A549 (cell line): ENCODE data around the gene ANKRD6. TPM values are rescaled to one million over a fixed set of nuclear protein-coding genes. Genes with fewer than 3 reads are reported as not detected.

Experiments used
- ATAC-seq, 2 experiments: fragments of 200-7000 bp in 1 of 2; fragments of >200 bp in 1 of 2; cut with Nextera tagmentation in 1 of 2; cut with Tn5 transposase in 1 of 2; 3 replicates each; pipeline versions ENCODE4 v1.8.0 to v1.9.1; 2018 to 2020; ENCODE audit warnings: mild to moderate bottlenecking in 1 of 2, moderate library complexity in 1 of 2
- CTCF ChIA-PET: fragments of 300-600 bp; sonication (Branson Sonifier 250); formaldehyde crosslinking; extraction: SDS; loops from one replicate; lab custom pipeline; 2021; ENCODE audit warnings: antibody characterized with exemption, inconsistent platforms; lab: Yijun Ruan, JAX
- POLR2A ChIA-PET: fragments of 350-600 bp; formaldehyde crosslinking; extraction: SDS; loops from one replicate; lab custom pipeline; 2021; ENCODE audit warnings: antibody characterized with exemption, inconsistent platforms; lab: Yijun Ruan, JAX
- DNase-seq, 2 experiments: peaks; one replicate each; pipeline versions ENCODE4 v3.0.0 to v3.0.0-alpha.2; 2011 to 2016; ENCODE audit warnings: low read depth in 1 of 2, low spot score in 1 of 2
- FAIRE-seq: peaks from 2 replicates; lab custom pipeline; 2011; peaks lifted over from hg19 to GRCh38; lab: Jason Lieb, UNC
- H3K27ac ChIP-seq, 2 experiments: fragments of >200 bp; sonication (Bioruptor Twin); formaldehyde crosslinking; 3 replicates each; pipeline ENCODE4 v1.5.1; 2016 to 2017
- H3K4me1 ChIP-seq: fragments of >200 bp; sonication (Bioruptor Twin); formaldehyde crosslinking; 3 replicates; pipeline ENCODE4 v1.6.1; 2016
- H3K4me2 ChIP-seq: fragments of >200 bp; sonication (Bioruptor Twin); formaldehyde crosslinking; 3 replicates; pipeline ENCODE4 v1.6.1; 2016
- H3K4me3 ChIP-seq: fragments of >200 bp; sonication (Bioruptor Twin); formaldehyde crosslinking; 3 replicates; pipeline ENCODE4 v1.5.1; 2016
- H3K9me3 ChIP-seq: fragments of >200 bp; sonication (Bioruptor Twin); formaldehyde crosslinking; 3 replicates; pipeline ENCODE4 v1.6.1; 2016
- CBX8 ChIP-seq: fragments of 200-600 bp; sonication (generic); IDR thresholded peaks from 2 replicates; pipeline ENCODE4 v1.6.1; 2016
- CEBPB ChIP-seq, 2 experiments: fragments of >200 bp in 1 of 2; sonication (Bioruptor Twin) in 1 of 2; formaldehyde crosslinking in 1 of 2; IDR thresholded peaks; 2 replicates each; pipeline ENCODE4 v1.6.1; 2012 to 2016
- CHD2 ChIP-seq: fragments of 150-350 bp; IDR thresholded peaks from 2 replicates; pipeline ENCODE4 v1.6.1; 2014; ENCODE audit warnings: low read length; ENCODE audit not compliant: partially characterized antibody
- CHD4 ChIP-seq: fragments of 200-600 bp; sonication (generic); IDR thresholded peaks from 2 replicates; pipeline ENCODE4 v1.6.1; 2016; ENCODE audit warnings: antibody characterized with exemption, mild to moderate bottlenecking, borderline replicate concordance
- ELK1 ChIP-seq: fragments of 150-350 bp; IDR thresholded peaks from 2 replicates; pipeline ENCODE4 v1.6.1; 2014; ENCODE audit warnings: low read depth, mild to moderate bottlenecking, low read length
- ESRRA ChIP-seq: fragments of 150-350 bp; IDR thresholded peaks from 2 replicates; pipeline ENCODE4 v1.6.1; 2014; ENCODE audit warnings: mild to moderate bottlenecking, low read length, borderline replicate concordance
- FOSL2 ChIP-seq, 2 experiments: fragments of 450-650 bp in 1 of 2; fragments of >200 bp in 1 of 2; sonication (Bioruptor Twin) in 1 of 2; formaldehyde crosslinking; IDR thresholded peaks; 2 replicates each; pipeline versions ENCODE4 v1.5.0 to v1.6.1; 2016 to 2020; ENCODE audit warnings: mild to moderate bottlenecking in 1 of 2, moderate library complexity in 1 of 2
- HDAC2 ChIP-seq: fragments of 200-600 bp; sonication (generic); IDR thresholded peaks from 2 replicates; pipeline ENCODE4 v1.6.1; 2016
- HES2 ChIP-seq: fragments of >200 bp; sonication (Bioruptor Twin); formaldehyde crosslinking; IDR thresholded peaks from 2 replicates; pipeline ENCODE4 v1.6.1; 2016
- HMGXB4 ChIP-seq: fragments of 250-450 bp; sonication (Bioruptor Pico); IDR thresholded peaks from 2 replicates; pipeline ENCODE4 v1.5.0; 2021; ENCODE audit warnings: mild to moderate bottlenecking, moderate library complexity, borderline replicate concordance
- MAZ ChIP-seq: fragments of 150-350 bp; IDR thresholded peaks from 2 replicates; pipeline ENCODE4 v1.6.1; 2014; ENCODE audit warnings: antibody characterized with exemption, low read depth, low read length, borderline replicate concordance
- PHF8 ChIP-seq: fragments of 200-600 bp; sonication (generic); IDR thresholded peaks from 2 replicates; pipeline ENCODE4 v1.6.1; 2016; ENCODE audit warnings: low read depth, mild to moderate bottlenecking, antibody characterized with exemption, moderate library complexity, borderline replicate concordance
- POLR2AphosphoS2 ChIP-seq: conservative IDR thresholded peaks from 2 replicates; pipeline ENCODE4 v1.6.1; 2012; ENCODE audit warnings: low read length, improper control_type of control experiment, inconsistent platforms
- REST ChIP-seq: fragments of 200-600 bp; sonication (generic); IDR thresholded peaks from 2 replicates; pipeline ENCODE4 v1.6.1; 2016; ENCODE audit warnings: antibody characterized with exemption, mild to moderate bottlenecking, moderate library complexity
- RFX5 ChIP-seq: fragments of 450-650 bp; IDR thresholded peaks from 2 replicates; pipeline ENCODE4 v1.7.1; 2014; ENCODE audit warnings: antibody characterized with exemption, mild to moderate bottlenecking, moderate library complexity
- SREBF2 ChIP-seq: fragments of 450-650 bp; IDR thresholded peaks from 2 replicates; pipeline ENCODE4 v1.6.1; 2014; ENCODE audit warnings: mild to moderate bottlenecking, moderate library complexity
- TP53 ChIP-seq: fragments of 250-450 bp; sonication (Bioruptor Pico); IDR thresholded peaks from 2 replicates; pipeline ENCODE4 v1.5.0; 2021; ENCODE audit warnings: mild to moderate bottlenecking, moderate library complexity
- ZC3H11A ChIP-seq: fragments of 450-650 bp; IDR thresholded peaks from 2 replicates; pipeline ENCODE4 v1.6.1; 2014; ENCODE audit warnings: antibody characterized with exemption, mild to moderate bottlenecking
- ZNF302 ChIP-seq: fragments of 250-450 bp; sonication (Bioruptor Pico); IDR thresholded peaks from 2 replicates; pipeline ENCODE4 v1.9.0; 2021; ENCODE audit warnings: inconsistent platforms, mild to moderate bottlenecking, moderate library complexity
- WGBS: methylation state at CpG from one replicate; pipeline ENCODE4 v1.1.6; 2017; ENCODE audit errors: missing lambda C conversion rate; 5-methylcytosine and 5-hydroxymethylcytosine counted together
- polyA plus RNA-seq, 4 experiments: library from polyadenylated mRNA; depleted of rRNA in 3 of 4; stranded (reverse); fragments of >200 nt; fragmentation: RNase III in 1 of 4; extraction: RNeasy Plus Mini Kit Qiagen cat#74134 plus additional on column Dnase treatment in 1 of 4; gene quantifications; 2 replicates in 3 of 4; 3 replicates in 1 of 4; pipeline ENCODE4 v1.2.3, GENCODE V29; 2011 to 2017

Gene ANKRD6
- polyA plus RNA-seq, 2 of the 4 experiments (the other 2 are of a cell fraction), result 2.2 to 3.6 TPM

GRCh38 chr6:89527634-89528033, 94.7 kb downstream of the ANKRD6 start (continued):
- no peak for TF ChIP-seq HES2

GRCh38 chr6:89528866-89529265, 95.9 kb downstream of the ANKRD6 start:
- ChIA-PET CTCF (no interaction called here), POLR2A (no interaction called here)
- Histone ChIP-seq H3K9me3 (no peaks in the 10 kb centered on the region), H3K4me3 (no peak overlapping the region), H3K27ac (no peak overlapping the region), H3K4me1 (no peaks in the 10 kb centered on the region), H3K4me2 (no peak overlapping the region)
- FAIRE-seq (no peak), DNase-seq (no peak), ATAC-seq (no peak)
- TF ChIP-seq PHF8 (no peak), ZC3H11A (no peak)

- Histone ChIP-seq H3K4me3 (no peak overlapping the region), H3K4me2 (no peak overlapping the region), H3K9me3 (no peaks in the 10 kb centered on the region), H3K27ac (no peak overlapping the region), H3K4me1 (no peaks in the 10 kb centered on the region)
- POLR2A ChIA-PET, result no interaction called here
- CTCF ChIA-PET, result no interaction called here
- TF ChIP-seq RFX5 (no peak), FOSL2 (IDR thresholded peaks at IDR 0.05) (no peak), FOSL2 (CRISPR knock-in tag; IDR thresholded peaks at IDR 0.05) (no peak), HMGXB4 (no peak), ZNF302 (CRISPR knock-in tag) (no peak), CBX8 (no peak), CEBPB (IDR thresholded peaks at IDR 0.05) (no peak), CHD2 (no peak), MAZ (no peak), ELK1 (no peak)
- no peak for DNase-seq
- FAIRE-seq, result no peak
- 84% methylated on average over 11 of the region's 11 CpGs for WGBS
- no peak for ATAC-seq
These were observed 98.0 kb downstream of the ANKRD6 start for GRCh38 chr6:89530982-89531381.

- Histone ChIP-seq H3K4me3 (no peak overlapping the region), H3K9me3 (no peaks in the 10 kb centered on the region), H3K4me1 (no peaks in the 10 kb centered on the region), H3K27ac (no peak overlapping the region), H3K4me2 (no peak overlapping the region)
- POLR2A ChIA-PET, result no interaction called here
- FAIRE-seq (no peak), DNase-seq (no peak), ATAC-seq (no peak)
- CTCF ChIA-PET, result no interaction called here
- 56% methylated on average over 5 of the region's 5 CpGs for WGBS
- TF ChIP-seq TP53 (no peak), CBX8 (no peak), SREBF2 (no peak), HDAC2 (no peak), HES2 (no peak), REST (no peak), ESRRA (no peak), POLR2AphosphoS2 (no peak), RFX5 (no peak), CHD4 (no peak)
These were observed 103.3 kb downstream of the ANKRD6 start for GRCh38 chr6:89536231-89536630.
